ENCODE measurements around the gene CTDP1.

Gene CTDP1

GRCh38 chr18:79695856-79696850 lies 16.6 kb downstream of the CTDP1 start:
- TF ChIP-seq ESRRG (CRISPR knock-in tag; IDR thresholded peaks at IDR 0.05) (no peak), ZC3H10 (CRISPR knock-in tag; IDR thresholded peaks at IDR 0.05) (no peak)
- TF ChIP-seq, protein P1, sequence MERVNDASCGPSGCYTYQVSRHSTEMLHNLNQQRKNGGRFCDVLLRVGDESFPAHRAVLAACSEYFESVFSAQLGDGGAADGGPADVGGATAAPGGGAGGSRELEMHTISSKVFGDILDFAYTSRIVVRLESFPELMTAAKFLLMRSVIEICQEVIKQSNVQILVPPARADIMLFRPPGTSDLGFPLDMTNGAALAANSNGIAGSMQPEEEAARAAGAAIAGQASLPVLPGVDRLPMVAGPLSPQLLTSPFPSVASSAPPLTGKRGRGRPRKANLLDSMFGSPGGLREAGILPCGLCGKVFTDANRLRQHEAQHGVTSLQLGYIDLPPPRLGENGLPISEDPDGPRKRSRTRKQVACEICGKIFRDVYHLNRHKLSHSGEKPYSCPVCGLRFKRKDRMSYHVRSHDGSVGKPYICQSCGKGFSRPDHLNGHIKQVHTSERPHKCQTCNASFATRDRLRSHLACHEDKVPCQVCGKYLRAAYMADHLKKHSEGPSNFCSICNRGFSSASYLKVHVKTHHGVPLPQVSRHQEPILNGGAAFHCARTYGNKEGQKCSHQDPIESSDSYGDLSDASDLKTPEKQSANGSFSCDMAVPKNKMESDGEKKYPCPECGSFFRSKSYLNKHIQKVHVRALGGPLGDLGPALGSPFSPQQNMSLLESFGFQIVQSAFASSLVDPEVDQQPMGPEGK (CRISPR knock-in tag; IDR thresholded peaks at IDR 0.05; ENCODE audit: borderline replicate concordance) = no peak
- TF ChIP-seq, protein P2, sequence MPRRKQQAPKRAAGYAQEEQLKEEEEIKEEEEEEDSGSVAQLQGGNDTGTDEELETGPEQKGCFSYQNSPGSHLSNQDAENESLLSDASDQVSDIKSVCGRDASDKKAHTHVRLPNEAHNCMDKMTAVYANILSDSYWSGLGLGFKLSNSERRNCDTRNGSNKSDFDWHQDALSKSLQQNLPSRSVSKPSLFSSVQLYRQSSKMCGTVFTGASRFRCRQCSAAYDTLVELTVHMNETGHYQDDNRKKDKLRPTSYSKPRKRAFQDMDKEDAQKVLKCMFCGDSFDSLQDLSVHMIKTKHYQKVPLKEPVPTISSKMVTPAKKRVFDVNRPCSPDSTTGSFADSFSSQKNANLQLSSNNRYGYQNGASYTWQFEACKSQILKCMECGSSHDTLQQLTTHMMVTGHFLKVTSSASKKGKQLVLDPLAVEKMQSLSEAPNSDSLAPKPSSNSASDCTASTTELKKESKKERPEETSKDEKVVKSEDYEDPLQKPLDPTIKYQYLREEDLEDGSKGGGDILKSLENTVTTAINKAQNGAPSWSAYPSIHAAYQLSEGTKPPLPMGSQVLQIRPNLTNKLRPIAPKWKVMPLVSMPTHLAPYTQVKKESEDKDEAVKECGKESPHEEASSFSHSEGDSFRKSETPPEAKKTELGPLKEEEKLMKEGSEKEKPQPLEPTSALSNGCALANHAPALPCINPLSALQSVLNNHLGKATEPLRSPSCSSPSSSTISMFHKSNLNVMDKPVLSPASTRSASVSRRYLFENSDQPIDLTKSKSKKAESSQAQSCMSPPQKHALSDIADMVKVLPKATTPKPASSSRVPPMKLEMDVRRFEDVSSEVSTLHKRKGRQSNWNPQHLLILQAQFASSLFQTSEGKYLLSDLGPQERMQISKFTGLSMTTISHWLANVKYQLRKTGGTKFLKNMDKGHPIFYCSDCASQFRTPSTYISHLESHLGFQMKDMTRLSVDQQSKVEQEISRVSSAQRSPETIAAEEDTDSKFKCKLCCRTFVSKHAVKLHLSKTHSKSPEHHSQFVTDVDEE (CRISPR knock-in tag; IDR thresholded peaks at IDR 0.05) = no peak
- ATAC-seq = no peak

GRCh38 chr18:79697178-79697577 lies 17.6 kb downstream of the CTDP1 start:
- TF ChIP-seq, protein P1 (CRISPR knock-in tag; IDR thresholded peaks at IDR 0.05; ENCODE audit: borderline replicate concordance) = no peak
- TF ChIP-seq GLIS3 (CRISPR knock-in tag; IDR thresholded peaks at IDR 0.05) (no peak), SNAI2 (CRISPR knock-in tag; IDR thresholded peaks at IDR 0.05) (no peak), POU6F1 (CRISPR knock-in tag; IDR thresholded peaks at IDR 0.05; ENCODE audit: borderline replicate concordance, low read depth) (no peak), ZNF70 (CRISPR knock-in tag; IDR thresholded peaks at IDR 0.05) (no peak), ARNTL (CRISPR knock-in tag; IDR thresholded peaks at IDR 0.05; ENCODE audit: borderline replicate concordance, low read depth) (no peak), ZNF8 (CRISPR knock-in tag; IDR thresholded peaks at IDR 0.05) (no peak), OSR1 (CRISPR knock-in tag; IDR thresholded peaks at IDR 0.05) (no peak), ZC3H10 (CRISPR knock-in tag; IDR thresholded peaks at IDR 0.05) (no peak), RARB (CRISPR knock-in tag; IDR thresholded peaks at IDR 0.05) (no peak), TOX (CRISPR knock-in tag; IDR thresholded peaks at IDR 0.05; ENCODE audit: borderline replicate concordance) (no peak), CSDC2 (CRISPR knock-in tag; IDR thresholded peaks at IDR 0.05) (no peak), ZFP3 (CRISPR knock-in tag; IDR thresholded peaks at IDR 0.05) (no peak), PPARA (CRISPR knock-in tag; IDR thresholded peaks at IDR 0.05; ENCODE audit: borderline replicate concordance) (no peak), ISL1 (CRISPR knock-in tag; IDR thresholded peaks at IDR 0.05) (no peak), BACH2 (CRISPR knock-in tag; IDR thresholded peaks at IDR 0.05; ENCODE audit: borderline replicate concordance) (no peak)
- TF ChIP-seq, protein P3, sequence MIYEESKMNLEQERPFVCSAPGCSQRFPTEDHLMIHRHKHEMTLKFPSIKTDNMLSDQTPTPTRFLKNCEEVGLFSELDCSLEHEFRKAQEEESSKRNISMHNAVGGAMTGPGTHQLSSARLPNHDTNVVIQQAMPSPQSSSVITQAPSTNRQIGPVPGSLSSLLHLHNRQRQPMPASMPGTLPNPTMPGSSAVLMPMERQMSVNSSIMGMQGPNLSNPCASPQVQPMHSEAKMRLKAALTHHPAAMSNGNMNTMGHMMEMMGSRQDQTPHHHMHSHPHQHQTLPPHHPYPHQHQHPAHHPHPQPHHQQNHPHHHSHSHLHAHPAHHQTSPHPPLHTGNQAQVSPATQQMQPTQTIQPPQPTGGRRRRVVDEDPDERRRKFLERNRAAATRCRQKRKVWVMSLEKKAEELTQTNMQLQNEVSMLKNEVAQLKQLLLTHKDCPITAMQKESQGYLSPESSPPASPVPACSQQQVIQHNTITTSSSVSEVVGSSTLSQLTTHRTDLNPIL (CRISPR knock-in tag; IDR thresholded peaks at IDR 0.05; ENCODE audit: low read depth) = no peak
- ATAC-seq = no peak

- no peak for ATAC-seq
- TF ChIP-seq ARNTL (CRISPR knock-in tag; IDR thresholded peaks at IDR 0.05; ENCODE audit: borderline replicate concordance, low read depth) (no peak), GLIS3 (CRISPR knock-in tag; IDR thresholded peaks at IDR 0.05) (no peak), PPARA (CRISPR knock-in tag; IDR thresholded peaks at IDR 0.05; ENCODE audit: borderline replicate concordance) (no peak), ISL1 (CRISPR knock-in tag; IDR thresholded peaks at IDR 0.05) (no peak), ZC3H10 (CRISPR knock-in tag; IDR thresholded peaks at IDR 0.05) (no peak), TOX (CRISPR knock-in tag; IDR thresholded peaks at IDR 0.05; ENCODE audit: borderline replicate concordance) (no peak)
- TF ChIP-seq, protein P2 (CRISPR knock-in tag; IDR thresholded peaks at IDR 0.05) = no peak
- TF ChIP-seq, protein P3 (CRISPR knock-in tag; IDR thresholded peaks at IDR 0.05; ENCODE audit: low read depth) = no peak
- TF ChIP-seq, protein P1 (CRISPR knock-in tag; IDR thresholded peaks at IDR 0.05; ENCODE audit: borderline replicate concordance) = no peak
These were observed 18.4 kb downstream of the CTDP1 start for GRCh38 chr18:79697976-79698375.
